ENCODE results near the gene OSBPL10.
"Not testable (repeated sequence)": the region's sequence is repeated elsewhere in the genome, so short reads cannot be mapped to it uniquely, and the experiment has no call there.

OSBPL10 gene

DNA sequence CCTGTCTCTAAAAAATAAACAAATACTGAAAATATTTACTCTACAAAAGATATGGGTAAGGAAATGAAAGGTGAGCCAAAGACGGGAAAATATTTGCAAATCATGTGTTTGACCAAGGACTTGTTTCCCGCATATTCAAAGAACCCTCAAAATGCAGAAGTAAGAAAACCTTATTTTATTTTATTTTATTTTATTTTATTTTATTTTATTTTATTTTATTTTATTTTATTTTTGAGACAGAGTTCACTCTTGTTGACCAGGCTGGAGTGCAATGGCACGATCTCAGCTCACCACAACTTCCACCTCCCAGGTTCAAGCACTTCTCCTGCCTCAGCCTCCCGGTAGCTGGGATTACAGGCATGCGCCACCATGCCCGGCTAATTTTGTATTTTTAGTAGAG lies 11.9 kb upstream of the OSBPL10 start:
- not testable (repeated sequence) for DNase-seq (ENCODE audit: extremely low read depth in 1 of 2, low read depth in 1 of 2)

DNA sequence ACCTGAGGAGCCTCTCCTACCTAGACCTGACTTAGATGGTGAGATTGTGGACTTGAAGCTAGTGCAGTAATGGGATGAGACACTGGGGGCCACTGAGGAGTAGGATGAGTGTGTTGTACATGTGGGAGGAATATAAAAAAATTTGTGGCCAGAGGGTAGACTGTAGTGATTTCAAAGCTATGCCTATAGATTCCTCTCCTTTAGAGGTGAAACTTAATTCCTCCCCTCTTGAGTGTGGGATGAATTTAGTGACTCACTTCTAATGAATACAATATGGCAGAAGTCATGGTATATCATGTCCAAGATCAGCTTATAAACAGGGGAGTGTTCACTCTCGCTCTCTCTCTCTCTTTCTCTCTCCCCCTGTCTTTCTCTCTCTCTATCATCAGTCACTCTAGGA lies 7.2 kb upstream of the OSBPL10 start:
- DNase-seq (ENCODE audit: extremely low read depth in 1 of 2, low read depth in 1 of 2) = no peak

GRCh38 chr3:31985831-31986230 lies 4.8 kb upstream of the OSBPL10 start:
- DNase-seq (ENCODE audit: extremely low read depth in 1 of 2, low read depth in 1 of 2) = no peak

GRCh38 chr3:31984321-31984720 lies 3.3 kb upstream of the OSBPL10 start:
- no peak for DNase-seq (ENCODE audit: extremely low read depth in 1 of 2, low read depth in 1 of 2)

GRCh38 chr3:31980530-31981205 lies 394 bp downstream of the OSBPL10 start:
- no peak for DNase-seq (ENCODE audit: extremely low read depth in 1 of 2, low read depth in 1 of 2)

- DNase-seq (ENCODE audit: extremely low read depth in 1 of 2, low read depth in 1 of 2) = no peak
Observed at GRCh38 chr3:31979001-31979697, 1.9 kb downstream of the OSBPL10 start.

GRCh38 chr3:31978553-31978952 lies 2.5 kb downstream of the OSBPL10 start:
- DNase-seq (ENCODE audit: extremely low read depth in 1 of 2, low read depth in 1 of 2) = no peak

DNA sequence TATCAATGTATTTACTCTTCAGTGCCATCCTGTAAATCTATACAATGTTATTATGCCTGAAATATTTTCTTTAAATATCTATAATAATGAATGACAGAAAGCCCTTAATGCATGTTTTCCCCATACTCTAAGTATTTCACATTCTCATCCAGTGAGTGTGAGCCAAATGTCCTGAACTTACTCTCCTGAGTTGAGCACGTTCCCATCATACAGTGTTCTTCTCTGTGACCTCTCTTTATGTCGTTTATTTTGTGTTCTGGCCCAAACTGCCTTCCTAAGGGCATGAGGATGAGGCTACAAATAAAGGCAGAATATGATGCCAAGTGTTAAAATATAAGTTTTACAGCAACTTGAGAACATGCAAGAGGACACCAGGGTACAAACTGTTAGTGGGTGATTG lies 3.3 kb downstream of the OSBPL10 start:
- no peak for DNase-seq (ENCODE audit: extremely low read depth in 1 of 2, low read depth in 1 of 2)

DNA sequence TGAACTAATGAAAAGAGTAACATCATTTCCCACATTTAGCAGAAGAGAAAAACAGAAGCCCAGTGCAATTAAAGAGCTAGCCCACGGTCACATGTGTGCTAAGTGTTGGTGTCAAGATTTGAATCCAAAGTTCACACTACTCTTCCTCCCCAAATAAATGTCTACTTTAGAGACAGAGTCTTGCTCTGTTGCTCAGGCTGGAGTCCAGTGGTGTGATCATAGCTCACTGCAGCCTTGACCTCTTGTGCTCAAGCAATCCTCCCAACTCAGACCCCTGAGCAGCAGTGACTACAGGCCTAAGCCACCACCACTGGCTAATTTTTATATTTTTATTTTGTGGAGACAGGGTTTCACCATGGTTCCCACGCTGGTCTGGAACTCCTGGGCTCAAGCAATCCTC lies 4.8 kb downstream of the OSBPL10 start:
- DNase-seq (ENCODE audit: extremely low read depth in 1 of 2, low read depth in 1 of 2) = no peak

DNA sequence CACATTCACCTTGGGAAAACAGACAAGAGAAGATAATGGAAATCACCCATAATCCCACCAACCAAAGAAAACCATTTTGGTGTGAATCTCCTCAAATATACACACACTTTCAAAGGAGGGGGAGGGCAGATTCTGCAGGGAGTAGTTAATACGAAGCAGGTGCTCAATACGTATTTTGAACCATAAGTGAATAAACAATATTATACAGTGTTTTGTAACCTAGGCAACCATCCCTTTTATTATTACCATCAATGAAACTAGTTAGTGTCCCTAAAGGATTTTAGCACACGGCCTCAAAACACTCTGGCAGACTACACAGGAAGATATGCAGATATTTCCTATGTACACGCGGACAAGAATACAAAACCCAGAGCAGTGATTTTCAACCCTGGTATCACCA lies 6.1 kb downstream of the OSBPL10 start:
- DNase-seq (ENCODE audit: extremely low read depth in 1 of 2, low read depth in 1 of 2) = no peak

DNA sequence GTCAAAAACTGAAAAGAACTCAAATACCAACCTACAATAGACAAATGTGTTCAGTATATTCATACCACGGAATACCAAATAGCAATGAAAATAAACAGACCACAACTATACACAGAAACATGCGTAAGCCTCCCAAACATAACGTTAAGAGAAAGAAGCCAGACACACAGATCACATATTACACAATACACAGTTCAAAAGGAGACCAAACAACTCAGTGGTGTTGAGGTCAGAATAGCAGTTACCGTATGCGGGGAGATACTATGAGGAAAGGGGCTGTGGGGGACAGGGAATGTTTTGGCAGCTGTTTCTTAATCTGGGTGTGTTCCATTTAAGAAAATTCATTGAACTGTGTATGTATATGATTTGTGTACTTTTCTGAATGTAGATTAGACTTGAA lies 6.6 kb downstream of the OSBPL10 start:
- DNase-seq (ENCODE audit: extremely low read depth in 1 of 2, low read depth in 1 of 2) = no peak

GRCh38 chr3:31973837-31974236 lies 7.2 kb downstream of the OSBPL10 start:
- no peak for DNase-seq (ENCODE audit: extremely low read depth in 1 of 2, low read depth in 1 of 2)

- no peak for DNase-seq (ENCODE audit: extremely low read depth in 1 of 2, low read depth in 1 of 2)
Observed at GRCh38 chr3:31973081-31973480, 8.0 kb downstream of the OSBPL10 start.

- no peak for DNase-seq (ENCODE audit: extremely low read depth in 1 of 2, low read depth in 1 of 2)
Observed at GRCh38 chr3:31971607-31972006, 9.5 kb downstream of the OSBPL10 start.

GRCh38 chr3:31968927-31969418 lies 12.1 kb downstream of the OSBPL10 start:
- no peak for DNase-seq (ENCODE audit: extremely low read depth in 1 of 2, low read depth in 1 of 2)

- no peak for DNase-seq (ENCODE audit: extremely low read depth in 1 of 2, low read depth in 1 of 2)
Observed at GRCh38 chr3:31968369-31968926, 12.6 kb downstream of the OSBPL10 start.

GRCh38 chr3:31967592-31967991 lies 13.5 kb downstream of the OSBPL10 start:
- no peak for DNase-seq (ENCODE audit: extremely low read depth in 1 of 2, low read depth in 1 of 2)

DNA sequence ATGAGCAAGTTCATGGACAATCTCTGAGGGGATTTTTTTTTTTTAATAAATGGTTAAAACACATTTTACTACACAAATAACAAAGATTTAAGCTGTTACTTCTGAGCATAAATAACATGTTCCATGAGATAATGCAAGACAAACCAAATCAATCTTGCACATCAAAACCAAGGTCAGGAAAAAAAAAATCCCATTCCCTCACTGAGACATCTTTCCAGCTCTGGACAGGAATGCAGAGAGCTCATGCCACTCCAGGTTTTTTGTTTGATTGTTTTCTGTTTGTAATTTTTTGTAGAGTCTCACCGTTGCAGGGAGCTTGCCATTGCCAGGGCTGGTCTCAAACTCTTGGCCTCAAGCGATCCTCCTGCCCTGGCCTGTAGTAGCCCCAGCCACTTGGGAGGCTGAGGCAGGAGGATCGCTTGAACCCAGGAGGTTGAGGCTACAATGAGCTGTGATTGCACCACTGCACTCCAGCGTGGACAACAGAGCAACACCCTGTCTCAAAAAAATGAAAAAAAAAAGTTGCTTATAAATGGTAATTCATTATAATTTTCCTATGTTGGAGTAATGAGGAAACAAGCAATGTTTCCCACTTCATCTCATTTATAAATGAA lies 14.0 kb downstream of the OSBPL10 start:
- DNase-seq (ENCODE audit: extremely low read depth in 1 of 2, low read depth in 1 of 2) = no peak

DNA sequence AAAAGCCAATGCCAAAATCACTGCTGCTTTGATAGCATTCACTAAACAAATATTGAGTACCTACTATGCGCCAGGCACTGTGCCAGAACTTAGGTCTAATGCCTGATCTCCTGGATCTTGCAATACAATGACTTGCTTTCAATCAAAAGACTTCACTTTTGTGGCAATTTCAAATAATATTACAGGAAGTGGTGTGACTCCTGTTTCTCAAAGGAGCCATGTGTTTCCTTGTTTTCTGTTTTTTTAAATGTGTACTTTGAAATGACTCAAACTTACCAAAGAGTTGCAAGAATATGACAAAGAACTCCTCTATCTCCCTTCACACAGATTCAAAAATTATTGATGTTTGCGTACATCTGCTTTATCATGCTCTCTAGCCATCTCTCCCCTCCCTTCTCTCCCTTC lies 18.3 kb downstream of the OSBPL10 start:
- no peak for DNase-seq (ENCODE audit: extremely low read depth in 1 of 2, low read depth in 1 of 2)

- no peak for DNase-seq (ENCODE audit: extremely low read depth in 1 of 2, low read depth in 1 of 2)
Observed at GRCh38 chr3:31960793-31961431, 20.1 kb downstream of the OSBPL10 start.
